ENCODE data around the gene HMX2. TPM values are rescaled to one million over a fixed set of nuclear protein-coding genes. Genes with fewer than 3 reads are reported as not detected.

The HMX2 gene
- total and polyA plus RNA-seq, 2 of the 8 experiments (the other 6 are each of a cell fraction or from before 2014, with no cell fraction given): 2.0 to 2.7 TPM

GRCh38 chr10:123149568-123150270 is 1.8 kb downstream of the HMX2 start (continued):
- TF ChIP-seq TCF12 (IDR thresholded peaks at IDR 0.05; ENCODE audit: low read depth, low read length): no peak
- TF ChIP-seq CREB1 (IDR thresholded peaks at IDR 0.05): 0 out of 2 replicates have a peak, but pooled peaks have one; percentile 6
- TF ChIP-seq HDAC6 (IDR thresholded peaks at IDR 0.05; ENCODE audit: low read depth, low read length): no peak
- 0 out of 2 replicates have a peak, but pooled peaks have one; percentile 36 for TF ChIP-seq GABPA (IDR thresholded peaks at IDR 0.05; ENCODE audit: borderline replicate concordance, insufficient read depth, low read length)
- TF ChIP-seq ASH2L (IDR thresholded peaks at IDR 0.05; ENCODE audit: low read length): peak; percentile 62
- no peak for TF ChIP-seq CTCF (IDR thresholded peaks at IDR 0.05; ENCODE audit: control extremely low read depth in 1 of 3, insufficient read depth in 1 of 3, low read depth in 1 of 3, low read length in 3 of 3)
- TF ChIP-seq RNF2 (IDR thresholded peaks at IDR 0.05; ENCODE audit: borderline replicate concordance, low read depth, low read length, missing control alignments, poor library complexity, severe bottlenecking): peak; percentile 94
- TF ChIP-seq KDM4A (IDR thresholded peaks at IDR 0.05; ENCODE audit: low read depth, low read length, severe bottlenecking): peak; percentile 88
- TF ChIP-seq JUND (IDR thresholded peaks at IDR 0.05; ENCODE audit: low read length): no peak
- peak; percentile 95 for TF ChIP-seq E2F6 (IDR thresholded peaks at IDR 0.05)
- TF ChIP-seq TAF1 (IDR thresholded peaks at IDR 0.05; ENCODE audit: low read depth, low read length): no peak
- no peak for TF ChIP-seq SP4 (IDR thresholded peaks at IDR 0.05; ENCODE audit: low read length)
- no peak for TF ChIP-seq USF2 (IDR thresholded peaks at IDR 0.05; ENCODE audit: low read length)
- no peak for TF ChIP-seq KDM5A (IDR thresholded peaks at IDR 0.05; ENCODE audit: low read length)
- TF ChIP-seq NANOG (IDR thresholded peaks at IDR 0.05; ENCODE audit: insufficient read depth, low read depth, low read length, poor library complexity, severe bottlenecking): no peak
- TF ChIP-seq MAX (IDR thresholded peaks at IDR 0.05): peak; percentile 89
- TF ChIP-seq HDAC2 (IDR thresholded peaks at IDR 0.05; ENCODE audit: borderline replicate concordance in 1 of 2, low read depth in 2 of 2, low read length in 2 of 2): 0 out of 4 replicates have a peak, but pooled peaks of 1 of the 2 experiments have one; percentile 34
- no peak for TF ChIP-seq PHF8 (conservative IDR thresholded peaks at IDR 0.05; ENCODE audit: low read depth, low read length)
- TF ChIP-seq YY1 (IDR thresholded peaks at IDR 0.05; ENCODE audit: low read depth, low read length): peak; percentile 76; the same call in 1 of the 2 replicates
